Prostate gland (tissue), 2 donors: ENCODE results near the gene FGGY.

Source experiments
- POLR2A ChIP-seq: fragments of 450-650 bp; IDR thresholded peaks from one replicate; pipeline ENCODE4 v1.6.1; 2016; ENCODE audit warnings: antibody characterized with exemption, mild to moderate bottlenecking
- POLR2AphosphoS5 ChIP-seq: sonication (generic); formaldehyde crosslinking; IDR thresholded peaks from one replicate; pipeline ENCODE4 v1.6.1; 2017; ENCODE audit warnings: antibody characterized with exemption
- TF ChIP-seq, protein P1 (sequence below), 4 experiments: fragments of 200-600 bp in 2 of 4; fragments of 450-650 bp in 2 of 4; sonication (generic) in 2 of 4; IDR thresholded peaks; 1 replicate in 3 of 4; 2 replicates in 1 of 4; pipeline ENCODE4 v1.5.1; 2016 to 2019; ENCODE audit warnings: antibody characterized with exemption in 4 of 4, mild to moderate bottlenecking in 2 of 4, moderate library complexity in 2 of 4

DNA sequence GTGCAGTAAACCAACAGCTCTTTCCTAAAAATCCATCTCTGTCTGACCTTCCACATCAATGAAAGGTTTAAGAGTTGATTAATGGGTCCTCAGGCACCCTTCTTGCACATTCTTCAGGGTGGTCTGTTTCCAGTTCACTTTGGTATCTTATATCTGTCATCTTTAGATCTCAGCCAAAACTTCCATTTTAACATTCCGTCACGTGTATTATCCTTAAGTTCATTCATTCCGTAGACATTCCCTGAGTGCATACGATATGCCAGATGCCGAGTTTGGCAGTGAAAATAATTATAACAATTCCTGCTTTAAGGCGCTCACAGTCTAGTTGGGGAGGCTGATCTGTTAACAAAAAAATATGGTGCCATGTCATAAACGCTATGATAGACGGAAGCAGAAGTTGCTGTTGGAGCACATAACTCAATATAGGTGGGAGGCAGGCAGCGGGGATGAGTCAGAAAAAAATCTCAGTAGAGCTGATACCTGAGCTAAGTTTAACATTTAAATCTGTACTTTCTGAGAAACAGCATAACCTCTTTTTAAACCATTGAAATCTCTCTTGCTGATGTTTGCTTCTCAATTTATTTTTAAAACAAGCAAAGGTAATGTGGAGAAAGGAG is 458.3 kb downstream of the FGGY start:
- TF ChIP-seq, protein P1, sequence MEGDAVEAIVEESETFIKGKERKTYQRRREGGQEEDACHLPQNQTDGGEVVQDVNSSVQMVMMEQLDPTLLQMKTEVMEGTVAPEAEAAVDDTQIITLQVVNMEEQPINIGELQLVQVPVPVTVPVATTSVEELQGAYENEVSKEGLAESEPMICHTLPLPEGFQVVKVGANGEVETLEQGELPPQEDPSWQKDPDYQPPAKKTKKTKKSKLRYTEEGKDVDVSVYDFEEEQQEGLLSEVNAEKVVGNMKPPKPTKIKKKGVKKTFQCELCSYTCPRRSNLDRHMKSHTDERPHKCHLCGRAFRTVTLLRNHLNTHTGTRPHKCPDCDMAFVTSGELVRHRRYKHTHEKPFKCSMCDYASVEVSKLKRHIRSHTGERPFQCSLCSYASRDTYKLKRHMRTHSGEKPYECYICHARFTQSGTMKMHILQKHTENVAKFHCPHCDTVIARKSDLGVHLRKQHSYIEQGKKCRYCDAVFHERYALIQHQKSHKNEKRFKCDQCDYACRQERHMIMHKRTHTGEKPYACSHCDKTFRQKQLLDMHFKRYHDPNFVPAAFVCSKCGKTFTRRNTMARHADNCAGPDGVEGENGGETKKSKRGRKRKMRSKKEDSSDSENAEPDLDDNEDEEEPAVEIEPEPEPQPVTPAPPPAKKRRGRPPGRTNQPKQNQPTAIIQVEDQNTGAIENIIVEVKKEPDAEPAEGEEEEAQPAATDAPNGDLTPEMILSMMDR (IDR thresholded peaks at IDR 0.05): no peak
- no peak for TF ChIP-seq POLR2AphosphoS5
- TF ChIP-seq POLR2A: no peak
